ENCODE measurements around the gene MMP3. TPM values are rescaled to one million over a fixed set of nuclear protein-coding genes. Genes with fewer than 3 reads are reported as not detected.

MMP3 gene
- total and polyA plus RNA-seq, 2 donors (not counting 3 experiments of a cell fraction or from before 2014, with no cell fraction given): not detected

Other genes starting within 250 kb of the MMP3 start
- not detected in 2 replicates for gene MMP20, start 218.3 kb downstream of the MMP3 start, total RNA-seq
- gene MMP20, start 218.3 kb downstream of the MMP3 start, polyA plus RNA-seq: not detected in 2 replicates
- not detected in 2 replicates for gene MMP27, start 137.8 kb downstream of the MMP3 start, total RNA-seq
- gene MMP27, start 137.8 kb downstream of the MMP3 start, polyA plus RNA-seq: not detected in 2 replicates
- gene MMP8, start 118.7 kb downstream of the MMP3 start, total RNA-seq: not detected in 2 replicates
- not detected in 2 replicates for gene MMP8, start 118.7 kb downstream of the MMP3 start, polyA plus RNA-seq
- gene MMP10, start 63.0 kb downstream of the MMP3 start, total RNA-seq: 15.0 and 22.8 TPM in 2 replicates
- 3.8 and 4.3 TPM in 2 replicates for gene MMP10, start 63.0 kb downstream of the MMP3 start, polyA plus RNA-seq
- 1,684 and 1,694 TPM in 2 replicates for gene MMP1, start 45.4 kb downstream of the MMP3 start, total RNA-seq
- 1.4 and 1.5 TPM in 2 replicates for gene MMP1, start 45.4 kb downstream of the MMP3 start, polyA plus RNA-seq
- gene MMP12, start 31.4 kb upstream of the MMP3 start, total RNA-seq: not detected in 2 replicates
- gene MMP12, start 31.4 kb upstream of the MMP3 start, polyA plus RNA-seq: not detected in 2 replicates
- not detected in 2 replicates for gene MMP13, start 112.1 kb upstream of the MMP3 start, total RNA-seq
- gene MMP13, start 112.1 kb upstream of the MMP3 start, polyA plus RNA-seq: not detected in 2 replicates
- gene DCUN1D5, start 248.6 kb upstream of the MMP3 start, total RNA-seq: 49.8 and 52.9 TPM in 2 replicates
- 32.8 and 32.9 TPM in 2 replicates for gene DCUN1D5, start 248.6 kb upstream of the MMP3 start, polyA plus RNA-seq